ENCODE measurements around the gene HDLBP.

- TF ChIP-seq CTCF (IDR thresholded peaks at IDR 0.05; ENCODE audit: insufficient read depth, low read depth, low read length) (no peak), EZH2 (IDR thresholded peaks at IDR 0.05; ENCODE audit: insufficient read depth, low read length) (no peak)
These were observed 1.9 kb downstream of the HDLBP start for GRCh38 chr2:241313543-241314095.

Data from astrocyte (in vitro differentiated cells and primary cell).